SK-N-SH treated with all-trans-retinoic acid at 6 μM for 48 hours (cell line): Measurements from ENCODE around the gene GRK1.

Experiments used
- ATAC-seq: fragments of 200-7000 bp; cut with Tn5 transposase; 3 replicates; pipeline ENCODE4 v1.9.1; 2020; ENCODE audit warnings: mild to moderate bottlenecking, moderate library complexity
- ARNTL ChIP-seq: fragments of 450-650 bp; formaldehyde crosslinking; IDR thresholded peaks from 2 replicates; pipeline ENCODE4 v1.5.0; 2020; ENCODE audit warnings: low read depth, mild to moderate bottlenecking, moderate library complexity, borderline replicate concordance
- BACH2 ChIP-seq: fragments of 250-450 bp; sonication (Bioruptor Pico); IDR thresholded peaks from 2 replicates; pipeline ENCODE4 v1.9.0; 2021; ENCODE audit warnings: mild to moderate bottlenecking, borderline replicate concordance
- CSDC2 ChIP-seq: fragments of 250-450 bp; sonication (Bioruptor Pico); IDR thresholded peaks from 2 replicates; pipeline ENCODE4 v1.5.0; 2020; ENCODE audit warnings: mild to moderate bottlenecking, moderate library complexity
- GLIS3 ChIP-seq: fragments of 250-450 bp; sonication (Bioruptor Pico); IDR thresholded peaks from 2 replicates; pipeline ENCODE4 v1.5.0; 2020; ENCODE audit warnings: mild to moderate bottlenecking, moderate library complexity
- PPARA ChIP-seq: fragments of 250-450 bp; sonication (Bioruptor Pico); IDR thresholded peaks from 2 replicates; pipeline ENCODE4 v1.5.0; 2020; ENCODE audit warnings: mild to moderate bottlenecking, borderline replicate concordance
- SNAI2 ChIP-seq: fragments of 250-450 bp; sonication (Bioruptor Pico); IDR thresholded peaks from 2 replicates; pipeline ENCODE4 v1.5.0; 2020; ENCODE audit warnings: mild to moderate bottlenecking, moderate library complexity
- TOX ChIP-seq: fragments of 250-450 bp; sonication (Bioruptor Pico); IDR thresholded peaks from 2 replicates; pipeline ENCODE4 v1.8.0; 2021; ENCODE audit warnings: mild to moderate bottlenecking, moderate library complexity, borderline replicate concordance
- ZC3H10 ChIP-seq: fragments of 250-450 bp; sonication (Bioruptor Pico); IDR thresholded peaks from 2 replicates; pipeline ENCODE4 v1.5.1; 2021; ENCODE audit warnings: mild to moderate bottlenecking, moderate library complexity
- ZFP3 ChIP-seq: fragments of 250-450 bp; sonication (Bioruptor Pico); IDR thresholded peaks from 2 replicates; pipeline ENCODE4 v1.5.0; 2020; ENCODE audit warnings: mild to moderate bottlenecking, moderate library complexity
- ZFP30 ChIP-seq: fragments of 450-650 bp; formaldehyde crosslinking; IDR thresholded peaks from 2 replicates; pipeline ENCODE4 v1.5.0; 2022; ENCODE audit warnings: mild to moderate bottlenecking, moderate library complexity
- ZNF565 ChIP-seq: fragments of 450-650 bp; formaldehyde crosslinking; conservative IDR thresholded peaks from 2 replicates; pipeline ENCODE4 v1.5.0; 2020; ENCODE audit warnings: low read depth, mild to moderate bottlenecking, moderate library complexity
- ZNF70 ChIP-seq: fragments of 450-650 bp; formaldehyde crosslinking; IDR thresholded peaks from 2 replicates; pipeline ENCODE4 v1.5.0; 2020; ENCODE audit warnings: mild to moderate bottlenecking, moderate library complexity
- ZNF8 ChIP-seq: fragments of 450-650 bp; formaldehyde crosslinking; IDR thresholded peaks from 2 replicates; pipeline ENCODE4 v1.5.0; 2020; ENCODE audit warnings: mild to moderate bottlenecking, moderate library complexity
- TF ChIP-seq, protein P1 (sequence below): fragments of 250-450 bp; sonication (Bioruptor Pico); IDR thresholded peaks from 2 replicates; pipeline ENCODE4 v1.8.0; 2021; ENCODE audit warnings: low read depth, mild to moderate bottlenecking, moderate library complexity, borderline replicate concordance
- TF ChIP-seq, protein P2 (sequence below): fragments of 250-450 bp; sonication (Bioruptor Pico); IDR thresholded peaks from 2 replicates; pipeline ENCODE4 v1.5.1; 2021; ENCODE audit warnings: mild to moderate bottlenecking, moderate library complexity
- TF ChIP-seq, protein P3 (sequence below): fragments of 250-450 bp; sonication (Bioruptor Pico); IDR thresholded peaks from 2 replicates; pipeline ENCODE4 v1.5.0; 2020; ENCODE audit warnings: mild to moderate bottlenecking, moderate library complexity

GRK1 gene

DNA sequence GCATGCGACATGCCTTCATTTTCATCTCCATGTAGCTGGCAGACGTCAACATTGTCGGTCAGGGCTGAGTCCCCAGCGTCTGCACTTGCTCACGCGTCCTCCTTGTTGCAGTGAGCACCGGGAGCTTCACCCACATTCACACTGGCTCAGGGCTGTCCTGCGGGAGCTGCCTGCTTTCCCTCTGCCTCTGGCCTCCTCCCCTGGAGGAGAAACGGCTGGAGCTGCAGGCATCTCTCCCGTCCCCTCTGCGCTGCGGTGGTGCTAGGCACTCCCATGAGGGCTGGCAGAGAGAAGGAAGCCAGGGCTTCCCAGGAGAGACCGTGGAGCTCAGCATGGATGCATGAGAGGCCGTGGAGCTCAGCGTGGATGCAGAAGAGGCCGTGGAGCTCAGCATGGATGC, 73.6 kb downstream of the GRK1 start:
- TF ChIP-seq ZFP3 (no peak), GLIS3 (no peak), ZNF8 (no peak), BACH2 (CRISPR knock-in tag) (no peak), SNAI2 (CRISPR knock-in tag) (no peak), ZFP30 (CRISPR knock-in tag) (no peak), ZNF70 (CRISPR knock-in tag) (no peak), PPARA (CRISPR knock-in tag) (no peak), ZNF565 (CRISPR knock-in tag) (no peak), CSDC2 (CRISPR knock-in tag) (no peak), TOX (no peak), ARNTL (CRISPR knock-in tag) (no peak), ZC3H10 (no peak)
- TF ChIP-seq, protein P1, sequence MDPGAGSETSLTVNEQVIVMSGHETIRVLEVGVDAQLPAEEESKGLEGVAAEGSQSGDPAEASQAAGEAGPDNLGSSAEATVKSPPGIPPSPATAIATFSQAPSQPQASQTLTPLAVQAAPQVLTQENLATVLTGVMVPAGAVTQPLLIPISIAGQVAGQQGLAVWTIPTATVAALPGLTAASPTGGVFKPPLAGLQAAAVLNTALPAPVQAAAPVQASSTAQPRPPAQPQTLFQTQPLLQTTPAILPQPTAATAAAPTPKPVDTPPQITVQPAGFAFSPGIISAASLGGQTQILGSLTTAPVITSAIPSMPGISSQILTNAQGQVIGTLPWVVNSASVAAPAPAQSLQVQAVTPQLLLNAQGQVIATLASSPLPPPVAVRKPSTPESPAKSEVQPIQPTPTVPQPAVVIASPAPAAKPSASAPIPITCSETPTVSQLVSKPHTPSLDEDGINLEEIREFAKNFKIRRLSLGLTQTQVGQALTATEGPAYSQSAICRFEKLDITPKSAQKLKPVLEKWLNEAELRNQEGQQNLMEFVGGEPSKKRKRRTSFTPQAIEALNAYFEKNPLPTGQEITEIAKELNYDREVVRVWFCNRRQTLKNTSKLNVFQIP (CRISPR knock-in tag) = no peak
- TF ChIP-seq, protein P2, sequence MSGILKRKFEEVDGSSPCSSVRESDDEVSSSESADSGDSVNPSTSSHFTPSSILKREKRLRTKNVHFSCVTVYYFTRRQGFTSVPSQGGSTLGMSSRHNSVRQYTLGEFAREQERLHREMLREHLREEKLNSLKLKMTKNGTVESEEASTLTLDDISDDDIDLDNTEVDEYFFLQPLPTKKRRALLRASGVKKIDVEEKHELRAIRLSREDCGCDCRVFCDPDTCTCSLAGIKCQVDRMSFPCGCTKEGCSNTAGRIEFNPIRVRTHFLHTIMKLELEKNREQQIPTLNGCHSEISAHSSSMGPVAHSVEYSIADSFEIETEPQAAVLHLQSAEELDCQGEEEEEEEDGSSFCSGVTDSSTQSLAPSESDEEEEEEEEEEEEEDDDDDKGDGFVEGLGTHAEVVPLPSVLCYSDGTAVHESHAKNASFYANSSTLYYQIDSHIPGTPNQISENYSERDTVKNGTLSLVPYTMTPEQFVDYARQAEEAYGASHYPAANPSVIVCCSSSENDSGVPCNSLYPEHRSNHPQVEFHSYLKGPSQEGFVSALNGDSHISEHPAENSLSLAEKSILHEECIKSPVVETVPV = no peak
- TF ChIP-seq, protein P3, sequence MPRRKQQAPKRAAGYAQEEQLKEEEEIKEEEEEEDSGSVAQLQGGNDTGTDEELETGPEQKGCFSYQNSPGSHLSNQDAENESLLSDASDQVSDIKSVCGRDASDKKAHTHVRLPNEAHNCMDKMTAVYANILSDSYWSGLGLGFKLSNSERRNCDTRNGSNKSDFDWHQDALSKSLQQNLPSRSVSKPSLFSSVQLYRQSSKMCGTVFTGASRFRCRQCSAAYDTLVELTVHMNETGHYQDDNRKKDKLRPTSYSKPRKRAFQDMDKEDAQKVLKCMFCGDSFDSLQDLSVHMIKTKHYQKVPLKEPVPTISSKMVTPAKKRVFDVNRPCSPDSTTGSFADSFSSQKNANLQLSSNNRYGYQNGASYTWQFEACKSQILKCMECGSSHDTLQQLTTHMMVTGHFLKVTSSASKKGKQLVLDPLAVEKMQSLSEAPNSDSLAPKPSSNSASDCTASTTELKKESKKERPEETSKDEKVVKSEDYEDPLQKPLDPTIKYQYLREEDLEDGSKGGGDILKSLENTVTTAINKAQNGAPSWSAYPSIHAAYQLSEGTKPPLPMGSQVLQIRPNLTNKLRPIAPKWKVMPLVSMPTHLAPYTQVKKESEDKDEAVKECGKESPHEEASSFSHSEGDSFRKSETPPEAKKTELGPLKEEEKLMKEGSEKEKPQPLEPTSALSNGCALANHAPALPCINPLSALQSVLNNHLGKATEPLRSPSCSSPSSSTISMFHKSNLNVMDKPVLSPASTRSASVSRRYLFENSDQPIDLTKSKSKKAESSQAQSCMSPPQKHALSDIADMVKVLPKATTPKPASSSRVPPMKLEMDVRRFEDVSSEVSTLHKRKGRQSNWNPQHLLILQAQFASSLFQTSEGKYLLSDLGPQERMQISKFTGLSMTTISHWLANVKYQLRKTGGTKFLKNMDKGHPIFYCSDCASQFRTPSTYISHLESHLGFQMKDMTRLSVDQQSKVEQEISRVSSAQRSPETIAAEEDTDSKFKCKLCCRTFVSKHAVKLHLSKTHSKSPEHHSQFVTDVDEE (CRISPR knock-in tag) = no peak
- no peak for ATAC-seq

DNA sequence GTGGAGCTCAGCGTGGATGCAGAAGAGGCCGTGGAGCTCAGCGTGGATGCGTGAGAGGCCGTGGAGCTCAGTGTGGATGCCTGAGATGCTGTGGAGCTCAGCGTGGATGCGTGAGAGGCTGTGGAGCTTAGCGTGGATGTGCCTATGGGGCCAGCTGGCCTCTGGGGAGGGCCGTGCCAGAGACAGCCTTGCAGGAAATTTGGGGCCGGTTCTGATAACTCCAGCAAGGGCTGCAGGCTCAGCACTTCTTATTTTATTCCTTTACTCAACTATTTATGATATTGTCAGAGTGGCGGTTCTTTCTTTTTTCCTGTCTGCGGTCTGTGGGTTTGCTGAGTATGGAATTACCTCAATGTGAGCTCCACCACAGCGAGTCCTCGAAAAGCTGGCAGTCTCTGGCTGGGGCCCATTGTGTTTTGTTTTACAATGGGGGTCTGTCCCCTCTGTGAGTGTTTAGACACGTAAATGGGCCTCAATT, 74.2 kb downstream of the GRK1 start:
- TF ChIP-seq, protein P3 (CRISPR knock-in tag) = no peak
- no peak for TF ChIP-seq ARNTL (CRISPR knock-in tag)
- no peak for ATAC-seq

DNA sequence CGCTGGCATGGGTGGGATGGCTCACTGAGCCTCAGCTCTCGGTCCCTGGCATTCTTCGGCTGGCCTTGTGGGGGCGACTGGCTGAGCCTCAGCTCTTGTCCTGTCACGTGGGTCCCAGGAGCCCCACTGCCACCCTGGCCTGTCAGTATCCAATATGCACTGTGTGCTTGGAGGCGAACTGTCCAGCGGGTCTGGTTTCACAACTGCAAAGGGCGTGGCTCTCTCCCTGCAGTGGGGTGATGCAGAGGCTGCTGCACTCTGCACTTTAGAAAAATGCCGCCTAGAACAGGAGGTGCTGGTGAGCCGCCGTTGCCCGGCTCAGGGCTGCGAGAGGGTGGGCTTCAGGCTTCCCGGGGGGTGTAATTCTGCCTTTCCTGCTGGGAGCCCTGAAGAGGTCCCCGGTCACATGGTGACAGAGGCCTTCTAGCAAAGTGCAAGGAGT, 75.0 kb downstream of the GRK1 start:
- TF ChIP-seq ZFP3 (no peak), TOX (no peak), ZFP30 (CRISPR knock-in tag) (no peak)
- TF ChIP-seq, protein P1 (CRISPR knock-in tag) = no peak
- TF ChIP-seq, protein P3 (CRISPR knock-in tag) = no peak
- TF ChIP-seq, protein P2 = no peak
- ATAC-seq = peak; percentile 86
